ENCODE measurements around the gene COX20.

The COX20 gene

GRCh38 chr1:244862699-244863490 is 27.4 kb downstream of the COX20 start:
- no peak for TF ChIP-seq CTCF (IDR thresholded peaks at IDR 0.05; ENCODE audit: control extremely low read depth, extremely low read depth, low read depth, missing control alignments)
- ChIA-PET POLR2A (interaction anchor here (0.6 to 2.0 kb wide), 5 partner anchors 13 to 180 kb away, joined by 3 to 8 read pairs (median 5); no protein-coding TSS in a partner anchor), CTCF (interaction anchor here (1.1 to 18.3 kb wide), 8 partner anchors 9 to 180 kb away, joined by 3 to 204 read pairs (median 6); partner anchors contain the start of gene COX20)
- DNase-seq (ENCODE audit: extremely low spot score): peak; percentile 93

- no peak for DNase-seq (ENCODE audit: extremely low spot score)
- no peak for TF ChIP-seq CTCF (IDR thresholded peaks at IDR 0.05; ENCODE audit: control extremely low read depth, extremely low read depth, low read depth, missing control alignments)
- CTCF ChIA-PET: interaction anchor here (0.8 to 18.3 kb wide), 8 partner anchors 9 to 179 kb away, joined by 3 to 204 read pairs (median 3); partner anchors contain the start of gene COX20
- POLR2A ChIA-PET: interaction anchor here (1.5 to 2.0 kb wide), 4 partner anchors 14 to 29 kb away, joined by 3 to 8 read pairs (median 6); partner anchors contain the start of gene COX20
Measured at GRCh38 chr1:244863491-244864252, 28.2 kb downstream of the COX20 start.

GRCh38 chr1:244864253-244865027 is 29.0 kb downstream of the COX20 start, which contains the start of gene HNRNPU:
HNRNPU (minus strand) TSS chr1:244864543; CDS start chr1:244864307, 236 bp downstream.
- ChIA-PET CTCF (interaction anchor here (0.8 to 18.3 kb wide), 8 partner anchors 10 to 178 kb away, joined by 3 to 204 read pairs (median 3); partner anchors contain the start of gene COX20), POLR2A (interaction anchor here (0.5 to 2.0 kb wide), 6 partner anchors 14 to 107 kb away, joined by 3 to 12 read pairs (median 6); partner anchors contain the start of gene COX20)
- TF ChIP-seq CTCF (IDR thresholded peaks at IDR 0.05; ENCODE audit: control extremely low read depth, extremely low read depth, low read depth, missing control alignments): peak; percentile 15
- peak; percentile 93 for DNase-seq (ENCODE audit: extremely low spot score)

- POLR2A ChIA-PET: no interaction called here
- no peak for DNase-seq (ENCODE audit: extremely low spot score)
- TF ChIP-seq CTCF (IDR thresholded peaks at IDR 0.05; ENCODE audit: control extremely low read depth, extremely low read depth, low read depth, missing control alignments): no peak
- CTCF ChIA-PET: interaction anchor here (0.8 to 18.3 kb wide), 3 partner anchors 9 to 178 kb away, joined by 3 to 204 read pairs (median 3); partner anchors contain the start of gene COX20
Measured at GRCh38 chr1:244865028-244865371, 29.5 kb downstream of the COX20 start.

GRCh38 chr1:244865820-244866219 is 30.4 kb downstream of the COX20 start:
- ChIA-PET CTCF (interaction anchor here (0.8 to 18.3 kb wide), 4 partner anchors 10 to 177 kb away, joined by 3 to 204 read pairs (median 3); partner anchors contain the start of gene COX20), POLR2A (no interaction called here)

More at GRCh38 chr1:244865820-244866219, 30.4 kb downstream of the COX20 start:
- DNase-seq (ENCODE audit: extremely low spot score): no peak
- no peak for TF ChIP-seq CTCF (IDR thresholded peaks at IDR 0.05; ENCODE audit: control extremely low read depth, extremely low read depth, low read depth, missing control alignments)
